ENCODE measurements around the gene DAPK1. TPM values are rescaled to one million over a fixed set of nuclear protein-coding genes. Genes with fewer than 3 reads are reported as not detected.

The DAPK1 gene
- polyA plus RNA-seq, 1 experiment = 5.4 TPM

DNA sequence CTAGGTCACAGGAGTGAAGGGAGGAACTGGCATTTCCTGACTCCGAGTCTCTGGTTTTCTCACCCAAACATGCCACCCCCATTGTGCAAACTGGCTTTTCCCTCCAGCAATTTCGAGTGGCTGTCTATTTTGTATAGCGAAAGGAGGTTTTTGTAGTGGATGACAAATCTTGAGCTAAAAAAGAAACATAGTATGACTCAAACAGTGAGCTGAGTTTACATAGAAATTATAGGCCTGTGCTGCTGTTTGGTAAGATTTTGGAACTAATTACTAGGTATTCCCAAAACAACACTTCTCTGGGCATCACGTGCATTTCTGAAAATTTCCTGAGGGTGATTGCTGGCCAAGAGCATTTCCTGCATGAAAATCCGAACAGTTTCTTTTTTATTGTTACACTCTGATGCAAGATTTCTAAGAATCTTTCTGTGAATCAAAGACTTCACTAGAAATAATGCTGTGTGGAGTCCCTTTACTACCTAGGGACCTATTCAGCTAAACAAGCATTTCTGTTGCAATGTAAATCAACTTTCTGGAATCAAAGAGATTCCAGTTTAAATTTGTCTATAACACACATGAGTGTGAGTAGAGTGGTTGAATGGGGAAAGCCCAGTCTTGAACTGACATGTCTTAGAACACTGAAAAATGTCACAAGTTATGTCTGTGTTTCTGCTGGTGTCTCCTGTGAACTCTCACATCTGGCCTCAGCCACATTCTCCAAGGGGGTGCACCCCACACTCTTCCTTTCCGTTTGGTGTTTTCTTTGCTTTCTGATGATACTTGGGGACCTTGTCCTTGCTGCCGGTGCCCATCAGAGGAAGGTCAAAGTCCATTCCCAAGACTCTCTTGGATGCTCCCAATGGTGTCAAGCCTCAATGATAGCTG, 33.3 kb upstream of the DAPK1 start:
- CTCF ChIA-PET = no interaction called here

DNA sequence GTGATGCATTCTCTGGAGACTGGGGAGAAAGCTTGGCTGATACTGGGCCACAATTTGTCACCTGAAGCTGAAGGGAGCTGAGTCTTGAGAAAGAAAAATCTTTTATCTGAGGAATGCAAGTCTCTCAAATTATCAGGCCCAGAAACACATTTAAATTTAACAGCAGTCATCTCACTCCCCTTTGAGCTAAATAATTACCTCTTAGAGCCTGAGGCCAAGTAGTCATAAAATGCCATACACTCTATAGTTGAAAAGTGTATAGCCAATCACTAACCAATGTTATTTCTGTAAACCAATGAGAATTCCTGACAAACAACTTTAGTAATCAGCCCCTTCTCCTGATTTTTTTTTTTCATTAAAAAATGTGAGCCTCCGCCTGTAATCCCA, 32.7 kb upstream of the DAPK1 start:
- CTCF ChIA-PET = no interaction called here
- no peak for DNase-seq (ENCODE audit: low read depth)
- Histone ChIP-seq H3K27me3 (ENCODE audit: control insufficient read depth, insufficient read depth, low read length) (no peaks in the 10 kb centered on the region), H3K4me3 (ENCODE audit: low read depth, low read length) (no peak overlapping the region), H3K36me3 (ENCODE audit: control insufficient read depth, insufficient read depth, low read length) (no peaks in the 10 kb centered on the region)
- TF ChIP-seq, protein P1, sequence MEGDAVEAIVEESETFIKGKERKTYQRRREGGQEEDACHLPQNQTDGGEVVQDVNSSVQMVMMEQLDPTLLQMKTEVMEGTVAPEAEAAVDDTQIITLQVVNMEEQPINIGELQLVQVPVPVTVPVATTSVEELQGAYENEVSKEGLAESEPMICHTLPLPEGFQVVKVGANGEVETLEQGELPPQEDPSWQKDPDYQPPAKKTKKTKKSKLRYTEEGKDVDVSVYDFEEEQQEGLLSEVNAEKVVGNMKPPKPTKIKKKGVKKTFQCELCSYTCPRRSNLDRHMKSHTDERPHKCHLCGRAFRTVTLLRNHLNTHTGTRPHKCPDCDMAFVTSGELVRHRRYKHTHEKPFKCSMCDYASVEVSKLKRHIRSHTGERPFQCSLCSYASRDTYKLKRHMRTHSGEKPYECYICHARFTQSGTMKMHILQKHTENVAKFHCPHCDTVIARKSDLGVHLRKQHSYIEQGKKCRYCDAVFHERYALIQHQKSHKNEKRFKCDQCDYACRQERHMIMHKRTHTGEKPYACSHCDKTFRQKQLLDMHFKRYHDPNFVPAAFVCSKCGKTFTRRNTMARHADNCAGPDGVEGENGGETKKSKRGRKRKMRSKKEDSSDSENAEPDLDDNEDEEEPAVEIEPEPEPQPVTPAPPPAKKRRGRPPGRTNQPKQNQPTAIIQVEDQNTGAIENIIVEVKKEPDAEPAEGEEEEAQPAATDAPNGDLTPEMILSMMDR (IDR thresholded peaks at IDR 0.05; ENCODE audit: insufficient read depth, low read depth, low read length) = no peak
- POLR2A ChIA-PET = no interaction called here

More for the DNA sequence above, 33.3 kb upstream of the DAPK1 start:
- DNase-seq (ENCODE audit: low read depth) = peak; percentile 22
- no peaks in the 10 kb centered on the region for H3K36me3 ChIP-seq (ENCODE audit: control insufficient read depth, insufficient read depth, low read length)
- no peaks in the 10 kb centered on the region for H3K27me3 ChIP-seq (ENCODE audit: control insufficient read depth, insufficient read depth, low read length)
- TF ChIP-seq, protein P1 (IDR thresholded peaks at IDR 0.05; ENCODE audit: insufficient read depth, low read depth, low read length) = no peak
- POLR2A ChIA-PET = interaction anchor here (0.7 kb wide), 1 partner anchor 77 kb away, joined by 7 read pairs; no protein-coding TSS in a partner anchor
- H3K4me3 ChIP-seq (ENCODE audit: low read depth, low read length) = no peak overlapping the region

GRCh38 chr9:87465816-87466215, 31.9 kb upstream of the DAPK1 start:
- POLR2A ChIA-PET = no interaction called here
- Histone ChIP-seq H3K36me3 (ENCODE audit: control insufficient read depth, insufficient read depth, low read length) (no peaks in the 10 kb centered on the region), H3K27me3 (ENCODE audit: control insufficient read depth, insufficient read depth, low read length) (no peaks in the 10 kb centered on the region), H3K4me3 (ENCODE audit: low read depth, low read length) (no peak overlapping the region)
- no peak for DNase-seq (ENCODE audit: low read depth)
- TF ChIP-seq, protein P1 (IDR thresholded peaks at IDR 0.05; ENCODE audit: insufficient read depth, low read depth, low read length) = no peak
- CTCF ChIA-PET = interaction anchor here (0.9 to 1.2 kb wide), 3 partner anchors 12 to 197 kb away, joined by 4 read pairs; no protein-coding TSS in a partner anchor

GRCh38 chr9:87467187-87467586, 30.5 kb upstream of the DAPK1 start:
- no peak for DNase-seq (ENCODE audit: low read depth)
- Histone ChIP-seq H3K36me3 (ENCODE audit: control insufficient read depth, insufficient read depth, low read length) (no peaks in the 10 kb centered on the region), H3K27me3 (ENCODE audit: control insufficient read depth, insufficient read depth, low read length) (no peaks in the 10 kb centered on the region), H3K4me3 (ENCODE audit: low read depth, low read length) (no peak overlapping the region)
- TF ChIP-seq, protein P1 (IDR thresholded peaks at IDR 0.05; ENCODE audit: insufficient read depth, low read depth, low read length) = no peak
- ChIA-PET CTCF (no interaction called here), POLR2A (no interaction called here)

- TF ChIP-seq, protein P1 (IDR thresholded peaks at IDR 0.05; ENCODE audit: insufficient read depth, low read depth, low read length) = no peak
These were observed 27.7 kb upstream of the DAPK1 start for GRCh38 chr9:87469793-87470465.

More at GRCh38 chr9:87469793-87470465, 27.7 kb upstream of the DAPK1 start:
- ChIA-PET CTCF (no interaction called here), POLR2A (no interaction called here)
- H3K36me3 ChIP-seq (ENCODE audit: control insufficient read depth, insufficient read depth, low read length) = no peaks in the 10 kb centered on the region
- DNase-seq (ENCODE audit: low read depth) = no peak
- no peak overlapping the region for H3K4me3 ChIP-seq (ENCODE audit: low read depth, low read length)
- H3K27me3 ChIP-seq (ENCODE audit: control insufficient read depth, insufficient read depth, low read length) = no peaks in the 10 kb centered on the region
